Neural cell (in vitro differentiated cells): ENCODE measurements around the gene KRT33A. TPM values are rescaled to one million over a fixed set of nuclear protein-coding genes. Genes with fewer than 3 reads are reported as not detected.

ENCODE experiments used
- H2AFZ ChIP-seq: fragments of 200-600, 300-800 bp; sonication (generic), shearing (Covaris generic); 2 replicates; pipeline ENCODE4 v1.6.0; 2014; ENCODE audit warnings: low read depth, mild to moderate bottlenecking, antibody characterized with exemption, low read length, moderate library complexity
- H3F3A ChIP-seq: fragments of 200-600 bp; shearing (Covaris generic); 2 replicates; pipeline ENCODE4 v1.6.1; 2016; ENCODE audit warnings: mild to moderate bottlenecking, moderate library complexity, mixed read lengths, antibody characterized with exemption, low read length; ENCODE audit not compliant: insufficient read depth, poor library complexity, severe bottlenecking
- H3K27ac ChIP-seq: fragments of 200-600, 300-800 bp; sonication (generic), shearing (Covaris generic); 2 replicates; pipeline ENCODE4 v1.5.1; 2014; ENCODE audit warnings: mild to moderate bottlenecking, low read length, moderate library complexity
- H3K27me3 ChIP-seq: fragments of 300-800, 200-600 bp; sonication (generic), shearing (Covaris generic); 2 replicates; pipeline ENCODE4 v1.6.0; 2014; ENCODE audit warnings: mild to moderate bottlenecking, low read depth, low read length, moderate library complexity; ENCODE audit not compliant: insufficient read depth
- H3K36me3 ChIP-seq: fragments of 300-800, 200-600 bp; sonication (generic), shearing (Covaris generic); 2 replicates; pipeline ENCODE4 v1.5.1; 2014; ENCODE audit warnings: mild to moderate bottlenecking, antibody characterized with exemption, low read length, moderate library complexity; ENCODE audit not compliant: insufficient read depth
- H3K4me2 ChIP-seq: fragments of 300-800, 200-600 bp; sonication (generic), shearing (Covaris generic); 2 replicates; pipeline ENCODE4 v1.6.0; 2014; ENCODE audit warnings: mild to moderate bottlenecking, low read length
- H3K4me3 ChIP-seq: fragments of 300-800, 200-600 bp; sonication (generic), shearing (Covaris generic); 2 replicates; pipeline ENCODE4 v1.5.1; 2014; ENCODE audit warnings: mild to moderate bottlenecking, low read length, moderate library complexity
- H3K79me2 ChIP-seq: fragments of 200-600 bp; shearing (Covaris generic); replicated peaks from 2 replicates; pipeline ENCODE4 v1.6.0; 2014; ENCODE audit warnings: mild to moderate bottlenecking, low read length, moderate library complexity; ENCODE audit not compliant: insufficient read depth
- H3K9ac ChIP-seq: fragments of 300-800, 200-600 bp; sonication (generic), shearing (Covaris generic); 2 replicates; pipeline ENCODE4 v1.6.1; 2016; ENCODE audit warnings: mild to moderate bottlenecking, low read length, mixed read lengths
- H3K9me2 ChIP-seq: fragments of 200-600 bp; shearing (Covaris generic); 2 replicates; pipeline ENCODE4 v1.6.1; 2016; ENCODE audit warnings: mild to moderate bottlenecking, low read length, mixed read lengths; ENCODE audit not compliant: insufficient read depth
- H3K9me3 ChIP-seq: fragments of 200-600, 300-800 bp; sonication (generic), shearing (Covaris generic); 2 replicates; pipeline ENCODE4 v1.6.1; 2016; ENCODE audit warnings: mild to moderate bottlenecking, mixed run types, low read length, moderate library complexity, mixed read lengths
- H4K20me1 ChIP-seq: fragments of 200-600 bp; shearing (Covaris generic); 2 replicates; pipeline ENCODE4 v1.6.1; 2016; ENCODE audit warnings: mild to moderate bottlenecking, mixed run types; ENCODE audit not compliant: insufficient read depth
- CTCF ChIP-seq: fragments of 450-650 bp; IDR thresholded peaks from 2 replicates; pipeline ENCODE4 v1.5.1; 2014; ENCODE audit warnings: antibody characterized with exemption, mild to moderate bottlenecking, moderate library complexity; ENCODE audit not compliant: poor library complexity, severe bottlenecking
- EP300 ChIP-seq: fragments of 450-650 bp; conservative IDR thresholded peaks from 2 replicates; pipeline ENCODE4 v1.6.1; 2014; ENCODE audit warnings: antibody characterized with exemption, mild to moderate bottlenecking, moderate library complexity; ENCODE audit not compliant: poor library complexity, severe bottlenecking
- EZH2 ChIP-seq: fragments of 200-600, 300-800 bp; shearing (Covaris generic), sonication (generic); IDR thresholded peaks from 2 replicates; pipeline ENCODE4 v1.6.1; 2014; ENCODE audit warnings: antibody characterized with exemption, low read length, borderline replicate concordance, mild to moderate bottlenecking; ENCODE audit not compliant: insufficient read depth, poor library complexity, severe bottlenecking
- MXI1 ChIP-seq: fragments of 450-650 bp; conservative IDR thresholded peaks from 2 replicates; pipeline ENCODE4 v1.6.1; 2014; ENCODE audit warnings: antibody characterized with exemption, mild to moderate bottlenecking; ENCODE audit not compliant: poor library complexity, severe bottlenecking
- POLR2AphosphoS5 ChIP-seq: IDR thresholded peaks from 2 replicates; pipeline ENCODE4 v1.6.1; 2012
- RAD21 ChIP-seq: fragments of 450-650 bp; conservative IDR thresholded peaks from 2 replicates; pipeline ENCODE4 v1.6.1; 2014; ENCODE audit warnings: antibody characterized with exemption, mild to moderate bottlenecking, moderate library complexity
- REST ChIP-seq: IDR thresholded peaks from 2 replicates; pipeline ENCODE4 v1.6.1; 2012; ENCODE audit warnings: borderline replicate concordance
- SMC3 ChIP-seq: fragments of 450-650 bp; conservative IDR thresholded peaks from 2 replicates; pipeline ENCODE4 v1.6.1; 2014; ENCODE audit warnings: antibody characterized with exemption, mild to moderate bottlenecking, moderate library complexity; ENCODE audit not compliant: poor library complexity
- TAF1 ChIP-seq: IDR thresholded peaks from 2 replicates; pipeline ENCODE4 v1.6.1; 2012; ENCODE audit warnings: low read depth
- polyA plus RNA-seq: library from polyadenylated mRNA; depleted of rRNA; stranded (reverse); fragments of >200 nt; gene quantifications from 2 replicates; pipeline ENCODE4 v1.2.3, GENCODE V29; 2014

The KRT33A gene
- polyA plus RNA-seq, 1 donor from 2014 or later = not detected

- no peak overlapping the region for H3K4me2 ChIP-seq
- H3K79me2 ChIP-seq = no peaks in the 10 kb centered on the region
- H3K9ac ChIP-seq = no peak overlapping the region
- H3K4me3 ChIP-seq = no peak overlapping the region
- H2AFZ ChIP-seq = no peak overlapping the region
- no peaks in the 10 kb centered on the region for H3K9me3 ChIP-seq
- no peaks in the 10 kb centered on the region for H4K20me1 ChIP-seq
- no peaks in the 10 kb centered on the region for H3K36me3 ChIP-seq
- H3K27ac ChIP-seq = no peak overlapping the region
- H3K27me3 ChIP-seq = no peaks in the 10 kb centered on the region
- no peaks in the 10 kb centered on the region for H3F3A ChIP-seq
- no peaks in the 10 kb centered on the region for H3K9me2 ChIP-seq
- TF ChIP-seq TAF1 (no peak), CTCF (no peak), EP300 (no peak), EZH2 (no peak), POLR2AphosphoS5 (no peak), MXI1 (no peak), REST (no peak), SMC3 (no peak), RAD21 (no peak)
Measured at GRCh38 chr17:41360296-41360995, 9.8 kb upstream of the KRT33A start.

DNA sequence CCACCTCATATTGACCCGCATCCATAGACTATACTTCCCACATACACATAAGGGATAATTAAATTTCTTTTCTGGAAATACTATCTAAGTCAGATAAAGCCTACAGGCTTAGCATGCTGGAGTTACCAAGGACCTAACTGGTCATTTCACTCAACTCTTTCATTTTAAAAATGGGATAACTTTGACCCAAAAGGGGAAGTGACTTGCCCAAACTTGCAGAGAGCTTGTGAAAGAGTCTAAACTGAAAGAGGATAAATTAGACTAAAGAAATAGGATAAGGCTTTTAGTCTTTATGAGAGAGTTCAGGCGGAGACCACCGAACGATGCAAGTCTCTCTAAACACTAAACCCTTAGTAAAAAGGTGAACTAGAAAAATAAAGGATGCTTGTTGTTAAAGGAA lies 3.9 kb upstream of the KRT33A start:
- Histone ChIP-seq H3K27ac (no peak overlapping the region), H3K9ac (no peak overlapping the region), H3F3A (no peaks in the 10 kb centered on the region), H3K9me3 (no peaks in the 10 kb centered on the region), H3K9me2 (no peaks in the 10 kb centered on the region), H4K20me1 (no peaks in the 10 kb centered on the region), H2AFZ (no peak overlapping the region), H3K4me2 (no peak overlapping the region), H3K4me3 (no peak overlapping the region), H3K36me3 (no peaks in the 10 kb centered on the region), H3K79me2 (no peaks in the 10 kb centered on the region), H3K27me3 (no peaks in the 10 kb centered on the region)
- TF ChIP-seq EZH2 (no peak), RAD21 (no peak), POLR2AphosphoS5 (no peak), CTCF (no peak), EP300 (no peak), REST (no peak), TAF1 (no peak), MXI1 (no peak), SMC3 (no peak)
